ENCODE data around the gene TRDN.

The TRDN gene

GRCh38 chr6:123636782-123637181, at the start of gene TRDN:
Gene TRDN (minus strand): TSS chr6:123636950. CDS start chr6:123636775, 175 bp downstream.
- no peak for DNase-seq (ENCODE audit: low read depth)
- no peak within 1 kb of the TSS for H3K4me3 ChIP-seq (ENCODE audit: low read depth, low read length)
- no peak for TF ChIP-seq CTCF (IDR thresholded peaks at IDR 0.05; ENCODE audit: low read depth, low read length, missing control alignments)

- TF ChIP-seq CTCF (IDR thresholded peaks at IDR 0.05; ENCODE audit: low read depth, low read length, missing control alignments): no peak
These were observed 45.3 kb upstream of the TRDN start for GRCh38 chr6:123681957-123682462.

GRCh38 chr6:123677897-123678296, 41.1 kb upstream of the TRDN start:
- no peak for DNase-seq (ENCODE audit: low read depth)
- no peak for TF ChIP-seq CTCF (IDR thresholded peaks at IDR 0.05; ENCODE audit: low read depth, low read length, missing control alignments)
- H3K4me3 ChIP-seq (ENCODE audit: low read depth, low read length): no peak overlapping the region

More at GRCh38 chr6:123681957-123682462, 45.3 kb upstream of the TRDN start:
- no peak overlapping the region for H3K4me3 ChIP-seq (ENCODE audit: low read depth, low read length)
- no peak for DNase-seq (ENCODE audit: low read depth)

- no peak for DNase-seq (ENCODE audit: low read depth)
- no peak overlapping the region for H3K4me3 ChIP-seq (ENCODE audit: low read depth, low read length)
- TF ChIP-seq CTCF (IDR thresholded peaks at IDR 0.05; ENCODE audit: low read depth, low read length, missing control alignments): no peak
These were observed 40.0 kb upstream of the TRDN start for GRCh38 chr6:123676793-123677192.

- H3K4me3 ChIP-seq (ENCODE audit: low read depth, low read length): no peak overlapping the region
- TF ChIP-seq CTCF (IDR thresholded peaks at IDR 0.05; ENCODE audit: low read depth, low read length, missing control alignments): no peak
- no peak for DNase-seq (ENCODE audit: low read depth)
These were observed 32.3 kb upstream of the TRDN start for GRCh38 chr6:123668965-123669591.

GRCh38 chr6:123668063-123668462, 31.3 kb upstream of the TRDN start:
- no peak for DNase-seq (ENCODE audit: low read depth)
- no peak overlapping the region for H3K4me3 ChIP-seq (ENCODE audit: low read depth, low read length)
- no peak for TF ChIP-seq CTCF (IDR thresholded peaks at IDR 0.05; ENCODE audit: low read depth, low read length, missing control alignments)

- no peak for DNase-seq (ENCODE audit: low read depth)
- TF ChIP-seq CTCF (IDR thresholded peaks at IDR 0.05; ENCODE audit: low read depth, low read length, missing control alignments): no peak
- no peak overlapping the region for H3K4me3 ChIP-seq (ENCODE audit: low read depth, low read length)
These were observed 26.7 kb upstream of the TRDN start for GRCh38 chr6:123663436-123663835.

All from GM12864 (cell line).